ENCODE data around the gene BAX. TPM values are rescaled to one million over a fixed set of nuclear protein-coding genes. Genes with fewer than 3 reads are reported as not detected.

Gene BAX
- total RNA-seq, 4 donors from 2014 or later: 28.2 to 74.4 (median 41.2) TPM

- Histone ChIP-seq H3K36me3 (peaks cover under 1 to 14% of the 10 kb centered on the region in 2 donors), H3K27me3 (no peaks in the 10 kb centered on the region), H3K4me1 (peaks cover 20 to 23% of the 10 kb centered on the region in 2 donors), H3K4me3 (replicated peaks in 1 of 3) (no peak overlapping the region), H3K27ac (no peak overlapping the region), H3K9me3 (no peaks in the 10 kb centered on the region)
- 73 to 79% methylated on average over 4 of the region's 4 CpGs for WGBS, 2 donors
- no peak for TF ChIP-seq POLR2A (IDR thresholded peaks at IDR 0.05)
- no peak for TF ChIP-seq CTCF (IDR thresholded peaks at IDR 0.05)
- DNase-seq: no peak
- intact Hi-C loops (cut with DNase I): no loop called here
Observed at GRCh38 chr19:48990400-48990799, 35.7 kb downstream of the BAX start.

DNA sequence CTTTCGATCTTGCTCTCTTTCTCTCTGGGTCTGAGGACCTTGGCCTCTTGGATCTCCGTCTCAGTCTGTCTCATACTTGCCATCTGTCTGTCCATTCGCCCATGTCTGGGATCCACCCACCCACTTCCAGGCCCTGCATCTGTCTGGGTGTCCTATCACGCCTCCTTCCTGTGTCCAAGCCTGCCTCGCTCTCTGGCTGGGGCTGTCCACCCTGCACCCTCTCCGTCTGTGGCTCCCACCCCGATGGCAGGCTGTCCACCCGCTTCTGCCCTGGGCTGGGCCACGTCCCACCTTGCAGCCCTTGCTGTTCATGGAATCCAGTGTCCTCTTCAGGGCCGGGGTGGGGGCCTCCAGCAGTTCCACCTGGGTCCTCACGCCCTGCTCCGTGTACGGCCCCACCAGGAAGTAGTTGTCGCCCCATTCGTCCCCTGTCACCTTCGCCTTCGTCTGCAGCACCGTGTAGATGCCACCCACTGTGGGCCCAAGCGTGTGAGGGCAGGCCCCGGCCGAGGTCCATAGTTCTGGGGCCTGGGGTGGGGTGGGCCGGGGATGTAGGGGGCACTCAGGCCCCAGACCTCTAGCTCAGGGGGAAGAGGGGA is 36.4 kb downstream of the BAX start:
- H3K27me3 ChIP-seq: no peaks in the 10 kb centered on the region
- peaks cover 0 to 8% of the 10 kb centered on the region in 2 donors for H3K36me3 ChIP-seq
- intact Hi-C loops (cut with DNase I): no loop called here
- DNase-seq: no peak
- H3K9me3 ChIP-seq: no peaks in the 10 kb centered on the region
- H3K4me1 ChIP-seq: peaks cover 20 to 23% of the 10 kb centered on the region in 2 donors
- H3K27ac ChIP-seq: peak overlapping the region in 1 of 3 donors; percentile 90
- 92 to 93% methylated on average over 13 to 21 of the region's 22 CpGs for WGBS, 2 donors
- TF ChIP-seq POLR2A (IDR thresholded peaks at IDR 0.05) (no peak), CTCF (IDR thresholded peaks at IDR 0.05) (no peak)
- H3K4me3 ChIP-seq (replicated peaks in 1 of 3): no peak overlapping the region

- peak overlapping the region; percentile 64 to 90 (median 87) for H3K27ac ChIP-seq
- no peaks in the 10 kb centered on the region for H3K27me3 ChIP-seq
- WGBS, 2 donors: 7 to 21% methylated on average over 6 to 8 of the region's 8 CpGs
- TF ChIP-seq POLR2A (IDR thresholded peaks at IDR 0.05) (peak in 1 of 2 donors; percentile 50), CTCF (IDR thresholded peaks at IDR 0.05) (no peak)
- peaks cover 20 to 23% of the 10 kb centered on the region in 2 donors for H3K4me1 ChIP-seq
- H3K9me3 ChIP-seq: no peaks in the 10 kb centered on the region
- intact Hi-C loops (cut with DNase I): no loop called here
- peak overlapping the region; percentile 13 to 92 (median 50) for H3K4me3 ChIP-seq (replicated peaks in 1 of 3)
- peak; percentile 61 to 64 for DNase-seq
- peaks cover 0 to 8% of the 10 kb centered on the region in 2 donors for H3K36me3 ChIP-seq
Observed at GRCh38 chr19:48991873-48992580, 37.4 kb downstream of the BAX start.

- peaks cover 20 to 23% of the 10 kb centered on the region in 2 donors for H3K4me1 ChIP-seq
- no peaks in the 10 kb centered on the region for H3K27me3 ChIP-seq
- H3K9me3 ChIP-seq: no peaks in the 10 kb centered on the region
- H3K36me3 ChIP-seq: peaks cover 0 to 8% of the 10 kb centered on the region in 2 donors
- peak in 1 of 2 donors; percentile 48 for DNase-seq
- H3K27ac ChIP-seq: peak overlapping the region; percentile 64 to 90 (median 87)
- intact Hi-C loops (cut with DNase I): no loop called here
- WGBS, 2 donors: 0 to 1% methylated on average over 18 to 20 of the region's 20 CpGs
- TF ChIP-seq POLR2A (IDR thresholded peaks at IDR 0.05) (no peak), CTCF (IDR thresholded peaks at IDR 0.05) (no peak)
- H3K4me3 ChIP-seq (replicated peaks in 1 of 3): peak overlapping the region; percentile 13 to 92 (median 50)
Observed at GRCh38 chr19:48992581-48993174, 38.0 kb downstream of the BAX start.
